ENCODE measurements around the gene LRRC25. TPM values are rescaled to one million over a fixed set of nuclear protein-coding genes. Genes with fewer than 3 reads are reported as not detected.

The LRRC25 gene
- total RNA-seq, 4 donors from 2014 or later = 8.3 to 32.0 (median 18.7) TPM

DNA sequence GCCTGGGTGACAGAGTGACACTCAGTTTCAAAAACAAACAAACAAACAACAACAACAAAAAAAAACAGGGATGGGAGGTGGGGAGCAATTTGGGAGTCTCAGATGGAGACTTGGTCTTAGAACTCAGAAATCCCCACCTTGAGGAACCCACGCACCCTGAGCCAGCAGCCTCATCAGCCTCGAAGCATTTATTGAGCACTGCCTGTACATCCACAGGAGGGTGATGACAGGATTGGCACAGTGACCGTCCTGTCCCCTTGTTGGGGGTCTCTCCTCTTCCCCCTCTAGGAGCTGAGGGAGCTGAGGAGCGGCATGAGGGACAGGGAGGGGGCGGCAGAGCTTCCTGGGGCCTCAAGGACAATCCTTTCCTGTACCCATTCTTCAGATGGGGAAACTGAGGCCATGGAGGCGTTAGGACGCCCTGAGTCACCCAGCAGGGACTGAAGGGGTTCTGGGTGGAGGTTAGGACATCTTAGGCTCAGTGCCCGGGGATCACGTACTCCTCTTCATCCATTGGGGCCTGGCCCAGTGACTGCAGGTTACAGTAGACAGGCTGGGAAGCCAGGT is 5.8 kb downstream of the LRRC25 start:
- TF ChIP-seq CTCF (IDR thresholded peaks at IDR 0.05; ENCODE audit: low read depth) = no peak

DNA sequence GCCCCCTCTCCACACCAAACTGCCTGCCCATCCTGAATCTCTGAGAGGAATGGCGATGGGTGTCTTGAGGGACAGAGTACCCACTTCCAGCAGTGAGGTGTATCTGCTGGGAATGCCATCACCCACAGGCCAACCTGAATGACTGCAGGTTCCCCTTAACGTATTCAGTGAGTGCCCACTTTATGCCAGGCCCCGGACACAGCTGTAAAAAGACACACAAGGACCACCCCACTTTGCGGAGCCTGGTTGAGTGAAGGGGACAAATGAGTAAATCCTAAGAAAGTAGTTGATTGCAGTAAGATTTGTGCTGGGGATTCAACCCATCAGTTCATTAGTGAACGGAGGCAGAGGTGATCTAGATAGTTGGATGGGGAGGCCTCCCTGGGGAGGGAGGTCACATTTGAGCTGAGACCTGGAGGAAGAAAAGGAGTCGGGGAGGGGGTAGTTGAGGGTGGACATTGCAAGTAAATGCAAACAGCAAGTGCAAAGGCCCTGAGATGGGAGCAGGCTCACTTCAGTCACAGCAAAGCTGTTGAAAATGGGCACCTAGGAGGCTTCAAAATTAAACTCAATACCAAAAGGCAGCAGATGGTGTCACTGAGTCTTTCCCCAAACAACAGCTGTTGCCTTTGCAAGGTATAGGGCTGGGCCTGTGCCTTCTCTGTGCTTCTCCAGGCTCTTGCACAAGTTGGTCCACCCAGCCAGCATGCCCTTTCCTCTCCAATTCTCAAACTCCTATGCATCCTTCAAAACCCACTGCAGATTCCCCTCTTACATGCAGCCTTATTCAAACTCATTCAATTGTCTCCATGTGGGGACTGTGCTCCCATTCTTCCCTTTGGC is 7.1 kb downstream of the LRRC25 start:
- no peak for TF ChIP-seq CTCF (IDR thresholded peaks at IDR 0.05; ENCODE audit: low read depth)

GRCh38 chr19:18389726-18390064 is 7.7 kb downstream of the LRRC25 start:
- no peak for TF ChIP-seq CTCF (IDR thresholded peaks at IDR 0.05; ENCODE audit: low read depth)

DNA sequence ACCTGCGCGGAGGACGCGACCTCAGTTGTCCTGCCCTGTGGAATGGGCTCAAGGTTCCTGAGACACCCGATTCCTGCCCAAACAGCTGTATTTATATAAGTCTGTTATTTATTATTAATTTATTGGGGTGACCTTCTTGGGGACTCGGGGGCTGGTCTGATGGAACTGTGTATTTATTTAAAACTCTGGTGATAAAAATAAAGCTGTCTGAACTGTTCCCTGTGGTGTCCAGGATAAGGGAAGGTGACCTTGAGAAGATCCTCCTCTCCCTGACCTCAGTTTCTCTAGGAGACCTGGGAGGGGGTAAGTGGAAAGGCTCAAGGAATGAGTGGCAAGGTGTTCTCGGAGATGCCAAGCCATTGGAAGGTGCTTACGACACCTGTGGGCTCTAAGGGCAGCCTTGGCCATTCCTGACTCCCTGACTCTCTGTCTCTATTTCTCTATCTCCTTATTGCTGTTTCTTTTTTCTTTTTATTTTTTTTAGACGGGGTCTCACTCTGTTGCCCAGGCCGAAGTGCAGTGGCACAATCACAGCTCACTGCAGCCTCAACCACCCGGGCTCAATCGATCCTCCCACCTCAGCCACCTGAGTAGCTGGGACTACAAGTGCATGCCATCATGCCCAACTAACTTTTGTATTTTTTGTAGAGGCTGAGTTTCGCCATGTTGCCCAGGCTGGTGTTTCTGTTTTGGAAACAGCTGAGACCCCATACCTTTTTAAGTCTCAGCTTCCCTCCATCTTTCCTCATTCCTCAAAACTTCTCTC is 8.3 kb downstream of the LRRC25 start:
- TF ChIP-seq CTCF (IDR thresholded peaks at IDR 0.05; ENCODE audit: low read depth) = no peak

DNA sequence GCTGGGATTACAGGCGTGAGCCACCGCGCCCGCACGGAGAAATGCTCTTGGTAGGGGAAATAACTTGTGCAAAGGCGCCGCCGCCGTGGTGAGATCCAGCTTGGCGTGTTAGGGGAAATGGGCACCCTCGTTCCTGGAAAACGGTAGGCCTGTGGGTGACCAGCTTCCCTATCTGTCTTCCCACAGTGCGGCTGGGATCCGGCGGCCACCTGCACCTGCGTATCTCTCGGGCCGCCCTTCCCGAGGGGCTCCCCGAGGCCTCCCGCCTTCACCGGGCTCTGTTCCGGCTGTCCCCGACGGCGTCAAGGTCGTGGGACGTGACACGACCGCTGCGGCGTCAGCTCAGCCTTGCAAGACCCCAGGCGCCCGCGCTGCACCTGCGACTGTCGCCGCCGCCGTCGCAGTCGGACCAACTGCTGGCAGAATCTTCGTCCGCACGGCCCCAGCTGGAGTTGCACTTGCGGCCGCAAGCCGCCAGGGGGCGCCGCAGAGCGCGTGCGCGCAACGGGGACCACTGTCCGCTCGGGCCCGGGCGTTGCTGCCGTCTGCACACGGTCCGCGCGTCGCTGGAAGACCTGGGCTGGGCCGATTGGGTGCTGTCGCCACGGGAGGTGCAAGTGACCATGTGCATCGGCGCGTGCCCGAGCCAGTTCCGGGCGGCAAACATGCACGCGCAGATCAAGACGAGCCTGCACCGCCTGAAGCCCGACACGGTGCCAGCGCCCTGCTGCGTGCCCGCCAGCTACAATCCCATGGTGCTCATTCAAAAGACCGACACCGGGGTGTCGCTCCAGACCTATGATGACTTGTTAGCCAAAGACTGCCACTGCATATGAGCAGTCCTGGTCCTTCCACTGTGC is 9.1 kb downstream of the LRRC25 start:
- TF ChIP-seq CTCF (IDR thresholded peaks at IDR 0.05; ENCODE audit: low read depth) = no peak

- TF ChIP-seq CTCF (IDR thresholded peaks at IDR 0.05; ENCODE audit: low read depth) = no peak
Observed at GRCh38 chr19:18386543-18387271, 10.7 kb downstream of the LRRC25 start.

All from subcutaneous adipose tissue (tissue), 4 donors.